ENCODE data around the gene NR2C2. TPM values are rescaled to one million over a fixed set of nuclear protein-coding genes. Genes with fewer than 3 reads are reported as not detected.
A peak's percentile ranks its signal among the peaks of the same experiment; 100 is the strongest.

Gene NR2C2
- total RNA-seq, 1 experiment from 2014 or later: 20.1 TPM

DNA sequence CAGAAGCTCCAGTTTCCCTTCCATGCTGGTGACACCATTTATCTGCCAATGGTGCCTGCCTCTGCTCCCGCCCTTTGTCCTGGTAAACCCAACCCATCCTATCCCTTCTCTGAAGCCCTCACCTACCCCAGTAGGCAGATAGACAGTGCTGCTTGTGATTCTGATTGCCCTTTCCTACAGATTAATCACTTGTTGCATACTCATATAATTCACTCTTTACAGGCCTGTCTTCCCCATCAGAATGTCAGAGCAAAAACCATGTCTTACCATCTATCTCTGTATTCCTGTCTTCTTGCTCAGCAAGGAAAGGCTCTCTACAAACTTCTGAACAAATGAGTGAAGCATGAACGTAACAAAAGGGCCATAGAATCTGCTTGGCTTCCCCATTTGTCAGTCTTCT lies 69.8 kb downstream of the NR2C2 start:
- no peak for DNase-seq (ENCODE audit: low read depth)

DNA sequence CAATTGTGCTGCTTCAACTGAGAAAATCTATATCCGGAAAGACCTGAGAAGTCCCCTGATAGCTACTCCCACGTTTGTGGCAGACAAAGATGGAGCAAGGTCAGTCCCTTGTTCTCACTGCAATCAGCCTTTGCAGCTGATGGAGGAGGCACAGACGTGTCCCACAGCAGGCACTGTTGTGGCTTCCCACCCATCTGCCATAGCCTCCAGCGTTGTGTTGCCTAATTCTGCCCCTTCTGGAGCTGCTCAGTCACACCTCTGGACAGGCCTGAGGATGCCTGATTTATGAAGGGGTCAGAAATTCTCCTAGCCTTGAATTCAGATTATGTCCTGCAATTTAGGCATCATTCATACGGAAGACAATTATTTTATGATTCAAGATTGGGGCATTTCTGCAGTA lies 75.9 kb downstream of the NR2C2 start:
- no peak for DNase-seq (ENCODE audit: low read depth)

DNA sequence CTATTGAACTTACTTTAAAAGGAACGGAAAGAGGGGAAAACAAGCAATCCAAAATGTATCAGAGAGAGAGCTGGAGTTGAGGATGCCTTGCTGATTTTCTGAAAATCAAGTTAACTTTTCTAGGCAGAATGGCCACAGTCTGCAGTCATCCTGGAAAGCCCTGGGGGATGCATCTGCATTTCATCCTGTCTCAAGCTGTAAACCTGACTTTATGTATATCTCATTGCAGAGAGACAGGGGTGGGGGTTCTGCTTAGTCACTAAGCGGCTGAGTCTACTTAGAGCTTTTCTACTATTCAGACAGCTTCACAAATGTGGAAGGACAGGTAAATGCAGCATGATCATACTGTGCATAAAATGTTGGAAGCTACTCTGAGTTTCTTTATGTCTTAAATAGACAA lies 76.3 kb downstream of the NR2C2 start:
- DNase-seq (ENCODE audit: low read depth): no peak

DNA sequence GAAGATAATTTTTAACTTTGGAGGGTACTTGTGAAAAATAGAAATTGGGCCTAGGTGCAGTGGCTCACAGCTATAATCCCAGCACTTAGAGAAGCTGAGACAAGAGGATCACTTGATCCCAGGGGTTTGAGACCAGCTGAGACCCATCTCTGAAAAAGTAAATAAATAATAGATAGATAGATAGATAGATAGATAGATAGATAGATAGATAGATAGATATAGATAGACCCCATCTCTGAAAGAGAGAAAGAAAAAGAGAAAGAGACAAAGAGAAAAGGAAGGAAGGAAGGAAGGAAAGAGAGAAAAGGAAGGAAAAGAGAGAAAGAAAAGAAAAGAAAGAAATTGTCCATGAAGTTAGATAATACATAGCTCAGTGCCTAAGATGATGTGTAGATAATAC lies 82.2 kb downstream of the NR2C2 start:
- no peak for DNase-seq (ENCODE audit: low read depth)

DNA sequence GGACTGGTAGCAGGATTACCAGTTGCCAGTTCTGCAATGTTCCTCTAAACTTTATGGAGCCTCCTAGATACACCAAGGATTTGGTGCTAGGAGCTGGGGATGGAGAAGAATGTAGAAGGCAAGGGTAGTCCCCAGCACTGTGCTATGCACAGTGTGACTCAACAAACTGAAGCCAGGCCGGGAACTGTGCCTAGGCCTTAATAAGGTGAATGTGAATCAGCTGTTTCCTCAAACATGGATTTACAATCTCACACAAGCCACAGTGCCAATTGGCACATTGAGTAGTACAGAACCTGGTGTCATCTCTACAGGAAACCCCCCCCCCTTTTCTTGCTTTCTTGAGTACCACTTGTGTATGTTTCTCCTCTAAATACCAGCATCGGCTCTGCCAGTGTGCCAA lies 85.3 kb downstream of the NR2C2 start:
- DNase-seq (ENCODE audit: low read depth): no peak

DNA sequence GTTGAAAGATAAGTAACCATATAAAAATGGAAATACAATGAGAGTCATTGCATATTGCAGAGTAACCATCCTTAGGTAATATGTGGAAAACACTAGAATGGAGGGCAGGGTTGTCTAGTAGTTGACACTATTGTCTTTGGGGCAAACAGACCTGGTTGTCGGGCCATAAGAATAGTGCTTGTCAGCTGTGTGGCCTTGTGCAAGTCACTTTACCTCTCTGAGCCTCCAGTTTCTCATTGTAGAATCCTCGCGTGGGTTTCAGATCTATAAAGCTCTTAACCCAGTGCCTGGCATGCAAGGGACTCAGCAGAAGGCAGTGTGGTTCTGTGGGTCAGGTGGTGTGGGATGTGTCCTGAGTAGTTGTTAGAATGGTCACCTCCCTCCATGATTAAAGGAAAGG lies 85.7 kb downstream of the NR2C2 start:
- no peak for DNase-seq (ENCODE audit: low read depth)

DNA sequence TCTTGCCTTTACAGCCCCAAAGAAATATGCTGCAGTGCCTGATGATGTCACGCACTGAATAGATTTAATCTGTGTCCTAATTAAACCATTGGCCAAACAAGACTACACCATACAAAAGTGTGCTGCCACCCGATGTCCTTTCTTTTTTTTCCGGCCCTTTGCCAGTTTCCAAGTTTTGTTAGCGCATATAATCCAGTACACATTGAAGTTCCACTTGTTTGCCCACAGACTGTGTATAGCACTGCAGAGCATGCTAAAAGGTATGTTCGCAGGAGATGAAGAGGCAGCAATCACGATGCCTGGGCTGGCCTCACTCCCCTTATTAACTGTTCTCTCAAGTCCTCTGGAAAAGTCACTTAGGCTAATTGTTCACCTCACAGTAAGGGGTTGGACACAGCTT lies 90.9 kb downstream of the NR2C2 start:
- DNase-seq (ENCODE audit: low read depth): no peak

DNA sequence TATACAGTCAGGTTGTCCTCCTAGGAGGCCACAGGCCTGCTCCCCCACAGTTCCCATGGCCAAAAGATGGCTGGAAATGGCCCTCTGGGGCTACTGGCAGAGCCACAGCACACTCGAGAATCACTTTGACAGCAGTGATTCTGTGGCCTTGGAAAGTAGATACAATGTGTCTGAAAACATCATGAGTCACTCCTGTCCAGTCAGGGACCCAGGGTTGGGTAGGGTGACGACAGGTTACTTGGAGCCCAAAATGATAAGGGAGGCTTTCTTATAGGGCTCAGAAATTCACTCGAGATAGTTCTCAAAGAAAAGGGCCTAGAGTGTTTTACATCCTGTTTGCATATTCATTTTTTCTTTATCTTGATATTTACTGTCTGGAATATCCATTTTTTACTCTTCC lies 93.5 kb downstream of the NR2C2 start:
- no peak for DNase-seq (ENCODE audit: low read depth)

DNA sequence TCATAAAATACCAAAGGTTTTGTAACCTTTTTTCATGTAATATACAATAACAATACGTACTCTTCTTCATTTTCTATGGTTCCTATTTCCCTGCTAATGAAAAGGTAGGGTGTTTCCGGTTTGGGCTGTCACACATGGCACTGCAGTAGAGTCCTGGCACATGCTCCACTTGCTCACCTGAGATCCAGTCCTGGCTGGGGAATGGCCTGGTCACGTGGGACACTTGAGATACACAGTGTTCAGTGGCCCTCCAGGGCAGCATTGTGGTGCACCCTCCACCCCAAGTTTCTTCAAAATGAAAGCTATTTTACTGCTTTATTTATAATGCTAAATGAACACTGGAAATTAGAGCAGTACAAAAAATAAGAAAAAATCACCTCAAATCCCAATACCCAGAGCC lies 94.6 kb downstream of the NR2C2 start:
- DNase-seq (ENCODE audit: low read depth): no peak

DNA sequence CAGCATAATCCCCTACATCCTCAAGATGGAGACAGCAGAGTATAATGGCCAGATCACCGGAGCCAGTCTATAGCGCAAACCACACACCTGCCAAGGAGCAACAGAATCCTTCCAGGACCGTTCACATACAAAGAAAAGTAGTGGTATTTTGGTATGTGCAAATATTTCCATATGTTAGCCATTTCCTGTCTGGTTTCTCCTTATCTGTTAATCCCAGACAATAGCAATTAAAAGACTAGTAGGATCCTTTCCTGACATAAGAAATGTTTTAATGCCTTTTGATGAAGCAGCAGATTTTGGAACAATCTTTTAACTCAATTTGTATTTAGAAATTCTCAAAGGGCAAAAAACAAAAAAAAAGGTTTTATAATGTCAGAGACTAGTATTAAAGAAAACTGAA lies 95.6 kb downstream of the NR2C2 start:
- DNase-seq (ENCODE audit: low read depth): no peak

DNA sequence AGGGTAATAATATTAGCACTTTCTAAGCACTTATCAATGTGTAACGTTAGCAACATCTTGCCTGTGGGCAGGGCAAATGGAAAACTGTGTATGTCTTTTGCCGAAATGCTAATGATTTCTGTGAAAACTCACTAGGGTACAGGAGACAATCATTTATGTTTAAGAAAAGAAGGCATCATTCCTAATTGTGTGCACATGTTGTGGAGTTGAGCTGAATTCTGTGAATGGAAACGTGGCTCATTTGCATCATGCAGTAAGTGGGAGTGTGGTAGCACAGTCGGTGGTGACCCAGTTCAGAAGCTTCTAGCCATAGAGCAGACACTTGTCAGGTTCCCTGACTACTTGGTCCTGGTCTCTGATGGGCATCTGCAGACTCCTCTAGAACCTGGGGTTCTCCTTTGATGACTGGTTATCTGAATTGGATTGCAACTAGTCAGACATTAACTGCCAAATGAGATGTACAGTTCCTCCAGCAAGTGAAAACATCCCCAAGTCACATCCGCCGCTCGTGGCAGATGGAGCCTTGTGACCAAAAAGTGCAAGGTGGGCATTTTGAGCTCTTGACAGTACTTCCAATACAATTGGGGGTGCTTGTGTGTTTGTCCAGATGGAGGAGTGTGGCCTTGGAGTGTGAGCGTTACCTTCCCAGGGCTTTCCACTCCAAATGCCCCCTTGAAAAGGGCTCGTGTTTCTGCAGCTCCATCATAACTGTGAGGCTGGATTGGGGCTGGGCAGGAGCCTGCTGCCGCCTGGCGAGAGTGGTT lies 96.2 kb downstream of the NR2C2 start:
- DNase-seq (ENCODE audit: low read depth): no peak

DNA sequence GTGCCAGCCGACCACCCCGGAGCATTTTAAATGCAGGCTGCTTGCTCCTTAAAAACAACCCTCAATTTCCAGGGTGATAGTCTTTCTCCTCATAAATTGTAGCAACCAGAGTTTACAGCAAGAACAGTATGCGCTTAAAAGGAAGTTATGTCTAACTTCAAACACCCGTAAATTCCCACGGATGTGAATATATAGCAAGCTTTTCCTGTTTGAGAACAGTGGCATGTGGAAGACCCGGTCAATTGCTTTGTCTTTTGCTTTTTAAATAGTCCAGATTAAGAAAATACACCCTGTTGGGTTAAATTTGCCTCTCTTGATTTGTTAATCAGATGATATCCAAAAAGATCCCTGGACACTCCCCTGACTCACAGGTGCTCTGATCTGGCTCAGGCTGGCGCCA lies 96.9 kb downstream of the NR2C2 start:
- no peak for DNase-seq (ENCODE audit: low read depth)

DNA sequence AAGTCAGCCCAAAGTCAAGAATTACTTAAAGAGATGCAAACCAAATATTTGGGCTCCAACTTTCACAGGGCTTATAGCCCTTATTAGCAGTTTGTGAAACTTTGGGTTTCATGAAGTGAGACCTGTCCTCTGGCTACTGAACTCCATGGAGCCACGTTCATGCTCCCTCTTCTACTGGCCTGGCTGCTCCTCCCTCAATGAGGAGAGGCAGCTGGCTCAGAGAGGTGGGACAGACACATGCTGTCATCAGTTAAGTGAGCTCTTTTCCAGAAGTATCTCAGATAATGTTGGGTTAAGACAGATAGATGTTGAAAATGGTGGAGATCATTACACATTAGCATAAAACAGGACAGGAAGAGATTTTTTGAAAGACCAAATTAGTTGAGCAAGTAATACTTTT lies 98.3 kb downstream of the NR2C2 start:
- DNase-seq (ENCODE audit: low read depth): no peak

DNA sequence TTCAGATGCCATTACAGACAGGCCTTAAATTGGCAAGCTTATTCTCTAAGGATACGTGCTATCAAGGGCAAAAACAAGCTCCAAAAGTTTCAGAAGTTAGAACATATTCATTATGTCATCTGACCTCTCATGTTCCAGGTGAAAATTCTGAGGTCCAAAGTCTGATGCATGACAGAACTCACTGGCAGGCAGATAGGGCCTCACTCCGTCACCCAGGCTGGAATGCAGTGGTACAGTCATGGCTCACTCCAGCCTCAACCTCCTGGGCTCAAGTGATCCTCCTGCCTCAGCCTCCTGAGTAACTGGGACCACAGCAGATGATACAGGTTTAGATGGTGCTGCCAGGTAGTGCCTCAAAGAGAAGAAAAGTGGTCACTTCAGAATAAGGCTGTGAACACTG lies 102.2 kb downstream of the NR2C2 start:
- no peak for DNase-seq (ENCODE audit: low read depth)

DNA sequence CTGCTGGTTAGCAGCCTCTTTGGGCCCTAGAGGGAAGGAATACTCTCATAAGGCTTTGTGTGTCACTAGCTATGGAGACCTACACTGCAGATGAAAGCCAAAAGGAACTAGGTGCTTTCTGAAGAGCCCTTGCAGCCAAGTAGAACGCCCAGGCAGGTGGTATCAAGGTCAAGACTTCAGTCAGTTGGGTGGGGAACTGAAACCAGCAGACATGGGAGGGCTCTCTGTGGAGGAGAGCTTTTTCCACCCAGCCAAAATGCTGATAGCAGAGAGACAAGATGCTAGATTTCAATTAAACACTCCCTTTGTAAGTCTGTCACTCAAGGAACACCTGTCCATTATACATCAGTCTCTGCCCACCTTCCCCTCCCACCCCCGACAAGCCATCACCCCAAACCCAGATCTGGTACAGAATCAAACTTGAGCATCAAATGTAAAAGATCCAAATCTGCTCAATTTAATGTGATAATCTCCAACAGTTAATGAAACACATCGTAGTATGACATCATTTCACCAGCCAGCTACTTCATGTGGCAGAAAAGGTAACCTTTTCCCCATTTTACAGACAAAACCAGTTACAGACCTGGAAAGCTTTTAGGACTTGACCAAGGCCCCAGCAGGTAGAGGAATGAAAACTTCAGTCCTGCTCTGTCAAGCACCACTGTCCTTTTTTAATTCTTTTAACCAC lies 103.2 kb downstream of the NR2C2 start:
- no peak for DNase-seq (ENCODE audit: low read depth)

DNA sequence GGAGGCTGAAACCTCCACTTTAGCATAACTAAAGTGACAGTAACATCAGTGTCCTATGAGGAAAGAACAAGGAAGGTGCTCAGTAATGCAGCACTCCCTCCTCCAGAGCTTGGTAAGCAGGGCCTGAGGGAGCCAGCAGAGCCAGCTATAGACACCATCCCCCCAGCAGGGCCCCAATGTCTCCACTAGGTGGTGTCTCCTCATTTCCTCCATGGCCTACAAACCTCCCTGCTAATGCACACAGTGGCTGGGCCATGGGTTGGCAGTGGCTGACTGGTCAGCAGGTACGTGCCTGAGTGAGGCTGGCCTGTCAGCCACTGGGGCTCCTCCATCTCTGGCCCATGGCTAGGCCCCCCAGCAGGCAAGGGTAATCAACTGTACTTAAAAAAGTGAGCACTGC lies 104.1 kb downstream of the NR2C2 start:
- peak; percentile 34 for DNase-seq (ENCODE audit: low read depth)

DNA sequence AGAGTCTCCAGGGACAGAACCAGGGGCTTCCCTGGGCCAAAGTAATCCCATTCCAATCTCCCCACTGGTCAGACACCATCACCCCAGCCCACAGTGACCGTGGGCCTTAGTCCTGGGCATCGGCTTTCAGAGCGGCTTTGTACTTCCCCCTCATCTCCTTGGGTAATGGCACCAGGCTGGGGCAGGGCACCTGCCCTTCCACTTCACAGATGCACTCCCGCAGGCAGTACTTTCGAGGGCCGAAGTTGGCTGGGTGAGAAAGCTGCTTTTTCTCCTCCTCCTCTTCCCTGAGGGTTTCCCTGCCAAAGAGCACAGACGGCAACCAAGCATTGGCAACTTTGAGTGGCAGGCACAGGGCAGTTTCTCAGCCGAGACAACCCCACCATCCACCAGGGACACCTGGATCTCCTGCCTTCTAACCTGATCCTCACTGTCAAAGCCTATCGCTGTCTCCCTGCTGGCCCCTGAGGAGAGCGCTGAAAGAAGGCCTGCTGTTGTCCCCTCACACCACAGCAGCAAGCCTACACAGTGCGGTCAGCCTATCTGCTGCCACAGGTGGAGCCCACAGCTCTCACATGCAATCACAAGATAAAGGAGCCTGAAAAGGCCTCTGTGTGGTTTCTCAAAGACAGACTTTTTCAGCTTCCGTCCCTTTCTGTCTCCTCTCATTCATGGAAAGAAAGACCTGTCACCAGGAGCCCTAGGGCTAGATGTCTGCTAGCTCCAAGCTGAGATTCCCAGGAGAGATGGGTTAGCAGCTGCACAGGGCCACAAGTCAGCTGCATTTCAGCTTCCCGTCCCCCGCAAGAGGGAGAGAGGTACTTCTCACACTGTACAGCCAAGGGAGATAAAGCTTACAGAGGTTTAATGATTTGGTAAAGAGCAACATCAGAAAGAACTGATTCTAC lies 105.2 kb downstream of the NR2C2 start:
- no peak for DNase-seq (ENCODE audit: low read depth)

DNA sequence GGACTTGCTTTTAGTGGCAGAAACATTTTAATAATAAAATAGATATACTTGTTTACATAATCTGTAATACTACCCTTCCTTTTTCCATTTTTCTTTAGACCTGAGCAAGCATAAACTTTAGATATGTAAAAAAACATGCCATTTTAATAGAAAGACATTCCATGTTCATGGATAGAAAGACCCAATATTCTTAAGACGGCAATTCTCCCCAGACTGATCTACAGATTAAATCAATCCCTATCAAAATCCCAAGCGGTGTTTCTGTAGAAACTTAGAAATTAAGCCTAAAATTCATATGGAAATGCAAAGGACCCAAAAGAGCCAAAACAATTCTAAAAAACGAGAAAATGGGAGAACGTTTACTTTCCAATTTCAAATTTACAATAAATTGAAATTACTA lies 106.2 kb downstream of the NR2C2 start:
- DNase-seq (ENCODE audit: low read depth): no peak

DNA sequence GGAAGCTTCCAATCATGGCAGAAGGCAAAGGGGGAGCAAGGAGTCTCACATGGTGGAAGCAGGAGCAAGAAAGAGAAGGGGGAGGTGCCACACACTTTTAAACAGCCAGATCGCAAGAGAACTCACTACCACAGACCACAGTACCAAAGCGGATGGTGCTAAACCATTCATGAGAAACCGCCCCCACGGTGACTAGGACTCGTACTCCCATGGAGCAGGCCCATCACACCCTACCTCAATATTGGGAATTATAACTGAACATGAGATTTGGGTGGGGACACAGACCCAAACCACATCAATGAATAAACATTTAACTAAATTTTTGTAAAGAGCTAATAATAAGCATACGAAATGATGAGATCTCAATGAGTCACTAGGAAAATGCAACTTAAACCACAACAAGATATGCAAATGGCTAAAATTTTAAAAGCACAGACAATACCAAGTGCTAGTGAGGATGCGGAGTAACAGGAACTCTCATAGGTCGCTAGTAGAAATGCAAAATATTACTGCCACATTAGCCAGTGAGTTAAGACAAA lies 107.7 kb downstream of the NR2C2 start:
- DNase-seq (ENCODE audit: low read depth): peak; percentile 57

DNA sequence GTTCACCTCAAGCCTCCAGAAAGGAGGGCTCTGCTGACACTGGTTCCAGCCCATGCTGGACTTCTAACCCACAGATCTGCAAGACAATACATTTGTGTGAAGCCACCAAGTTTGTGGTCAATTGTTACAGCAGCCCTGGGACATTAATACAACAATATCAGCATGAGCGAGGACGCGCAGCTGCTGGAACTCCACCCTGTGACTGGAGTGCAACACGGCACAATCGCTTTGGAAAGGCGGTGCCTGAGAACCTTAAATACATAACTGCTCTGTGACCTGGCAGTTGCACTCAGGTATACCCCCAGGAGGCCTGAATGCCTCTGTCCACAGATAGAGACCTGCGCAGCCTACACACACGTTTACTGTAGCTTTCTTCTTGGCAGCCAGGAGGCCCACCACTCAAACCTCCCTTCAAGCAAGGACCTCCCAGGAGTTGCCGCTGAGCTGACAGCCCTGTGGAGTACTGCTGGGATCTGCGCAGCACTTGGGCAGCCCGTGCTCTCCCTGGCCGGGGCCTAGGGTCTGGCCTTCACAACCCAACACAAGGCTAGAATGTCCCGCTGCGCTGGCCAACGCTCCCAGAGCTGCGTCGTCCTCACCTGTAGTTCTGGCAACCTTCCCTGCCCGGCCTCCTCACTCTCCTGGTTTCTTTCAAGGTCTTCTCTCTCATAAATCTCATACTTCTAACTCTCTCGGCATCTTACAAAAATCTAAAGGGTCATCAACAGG lies 109.5 kb downstream of the NR2C2 start:
- no peak for DNase-seq (ENCODE audit: low read depth)

DNA sequence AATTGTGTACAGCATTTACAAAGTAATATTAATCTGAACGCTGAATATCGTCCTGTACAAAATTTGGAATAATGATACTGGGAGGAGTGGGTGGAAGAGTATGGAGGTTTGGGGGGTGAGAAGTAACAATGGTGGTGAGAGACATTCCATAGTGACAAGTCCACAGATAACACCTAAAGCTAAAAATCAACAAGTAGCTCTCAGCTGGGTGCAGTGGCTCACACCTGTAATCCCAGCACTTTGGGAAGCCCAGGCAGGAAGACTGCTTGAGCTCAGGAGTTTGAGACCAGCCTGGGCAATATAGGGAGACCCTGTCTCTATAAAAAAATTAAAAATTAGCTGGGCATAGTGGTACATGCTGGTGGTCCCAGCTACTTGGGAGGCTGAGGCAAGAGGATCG lies 112.6 kb downstream of the NR2C2 start:
- no peak for DNase-seq (ENCODE audit: low read depth)

Data from LHCN-M2 (cell line).